H1 (cell line): ENCODE measurements around the gene SDF2L1. TPM values are rescaled to one million over a fixed set of nuclear protein-coding genes. Genes with fewer than 3 reads are reported as not detected.
A peak's percentile ranks its signal among the peaks of the same experiment; 100 is the strongest.

Source experiments
- ASH2L ChIP-seq: fragments of 200-600, 300-600 bp; sonication (generic); IDR thresholded peaks from one replicate; pipeline ENCODE4 v1.7.1; 2017; ENCODE audit warnings: low read length
- BACH1 ChIP-seq: IDR thresholded peaks from 2 replicates; pipeline ENCODE4 v1.6.1; 2012; ENCODE audit warnings: low read length, improper control_type of control experiment
- BRCA1 ChIP-seq: IDR thresholded peaks from 2 replicates; pipeline ENCODE4 v1.6.1; 2012; ENCODE audit warnings: low read depth, low read length, improper control_type of control experiment
- E2F6 ChIP-seq: IDR thresholded peaks from 2 replicates; pipeline ENCODE4 v1.6.1; 2012; ENCODE audit warnings: inconsistent platforms
- GTF2F1 ChIP-seq: IDR thresholded peaks from 2 replicates; pipeline ENCODE4 v1.6.1; 2012; ENCODE audit warnings: low read depth, low read length, improper control_type of control experiment, borderline replicate concordance
- POLR2AphosphoS5 ChIP-seq: IDR thresholded peaks from 2 replicates; pipeline ENCODE4 v1.6.1; 2011; ENCODE audit warnings: low read depth, low read length
- POU5F1 ChIP-seq: IDR thresholded peaks from 2 replicates; pipeline ENCODE4 v1.6.1; 2011; ENCODE audit warnings: low read depth, mild to moderate bottlenecking, low read length, moderate library complexity
- RAD21 ChIP-seq, 2 experiments: IDR thresholded peaks in 1 of 2; conservative IDR thresholded peaks in 1 of 2; 2 replicates each; pipeline ENCODE4 v1.6.1; 2011; ENCODE audit warnings: low read depth in 2 of 2, low read length in 2 of 2, improper control_type of control experiment in 1 of 2, inconsistent platforms in 1 of 2, mild to moderate bottlenecking in 1 of 2, moderate library complexity in 1 of 2
- SIN3A ChIP-seq, 2 experiments: IDR thresholded peaks in 1 of 2; conservative IDR thresholded peaks in 1 of 2; 2 replicates each; pipeline ENCODE4 v1.6.1; 2011 to 2012; ENCODE audit warnings: low read length in 2 of 2, improper control_type of control experiment in 1 of 2, low read depth in 1 of 2, mild to moderate bottlenecking in 1 of 2
- SP1 ChIP-seq: IDR thresholded peaks from 2 replicates; pipeline ENCODE4 v1.6.1; 2011; ENCODE audit warnings: low read depth, low read length
- TEAD4 ChIP-seq: IDR thresholded peaks from 2 replicates; pipeline ENCODE4 v1.6.1; 2012; ENCODE audit warnings: low read depth, low read length, inconsistent platforms, mixed read lengths
- polyA plus RNA-seq, 7 experiments: library from polyadenylated mRNA; depleted of rRNA in 3 of 7; stranded (reverse) in 5 of 7; unstranded in 2 of 7; fragments of >200 nt in 5 of 7; fragments of 200-250 nt in 2 of 7; gene quantifications; 1 replicate in 5 of 7; 2 replicates in 1 of 7; 4 replicates in 1 of 7; pipeline versions ENCODE4 v1.2.1 to v1.2.3, GENCODE V29; 2011 to 2013; ENCODE audit warnings: missing spikeins in 2 of 7, mixed read lengths in 2 of 7
- total RNA-seq: library from RNA; stranded (reverse); fragmentation: NEBNext Ultra II Directional; extraction: Animal tissue kit (Norgen Biotek cat#: 25700); gene quantifications from 2 replicates; pipeline ENCODE4 v1.2.1, GENCODE V29; 2021

The SDF2L1 gene
- total and polyA plus RNA-seq, 2 of the 8 experiments (the other 6 are each of a cell fraction or from before 2014, with no cell fraction given), result 51.1 to 59.6 TPM

GRCh38 chr22:21642584-21643448 lies 714 bp downstream of the SDF2L1 start (continued):
- TF ChIP-seq E2F6 (peak; percentile 38; the same call in 1 of the 2 replicates), RAD21 (IDR thresholded peaks at IDR 0.05 in 1 of 2, conservative IDR thresholded peaks at IDR 0.05 in 1 of 2; ENCODE audit: low read depth in 2 of 2, low read length in 2 of 2) (peak; percentile 61 to 73), SIN3A (conservative IDR thresholded peaks at IDR 0.05 in 1 of 2, IDR thresholded peaks at IDR 0.05 in 1 of 2; ENCODE audit: low read depth in 1 of 2, low read length in 2 of 2) (0 out of 4 replicates have a peak, but pooled peaks of 1 of the 2 experiments have one; percentile 24), BACH1 (peak; percentile 49; the same call in 1 of the 2 replicates), TEAD4 (no peak), SP1 (no peak), POLR2AphosphoS5 (no peak), POU5F1 (no peak), GTF2F1 (no peak), ASH2L (peak; percentile 36), BRCA1 (no peak)
